Stomach (tissue), 9 donors: ENCODE results near the gene TANGO6. TPM values are rescaled to one million over a fixed set of nuclear protein-coding genes. Genes with fewer than 3 reads are reported as not detected.

Source experiments
- DNase-seq, 2 donors: peaks; one replicate each; pipeline versions ENCODE4 v3.0.0 to v3.0.0-alpha.2; 2013 to 2019
- H3K27ac ChIP-seq, 5 donors: fragments of 200-600 bp in 4 of 5; sonication (generic) in 4 of 5; one replicate each; pipeline ENCODE4 v1.5.1; 2013 to 2019; ENCODE audit warnings: mild to moderate bottlenecking in 1 of 5, moderate library complexity in 1 of 5
- H3K27me3 ChIP-seq, 3 donors: fragments of 200-600 bp; sonication (generic); one replicate each; pipeline ENCODE4 v1.5.1; 2017 to 2019; ENCODE audit warnings: mixed run types in 1 of 3
- H3K36me3 ChIP-seq, 4 donors: fragments of 200-600 bp; sonication (generic); 1 replicate in 3 of 4; 2 replicates in 1 of 4; pipeline ENCODE4 v1.5.1; 2016 to 2019
- H3K4me1 ChIP-seq, 4 donors: fragments of 200-600 bp; sonication (generic); one replicate each; pipeline ENCODE4 v1.5.1; 2016 to 2019
- H3K4me3 ChIP-seq, 4 donors: fragments of 200-600 bp; sonication (generic) in 3 of 4; one replicate each; pipeline ENCODE4 v1.5.1; 2016 to 2019; ENCODE audit warnings: mild to moderate bottlenecking in 1 of 4
- H3K9me3 ChIP-seq, 4 donors: fragments of 200-600 bp; sonication (generic); one replicate each; pipeline ENCODE4 v1.5.1; 2016 to 2019
- EP300 ChIP-seq: sonication (generic); formaldehyde crosslinking; IDR thresholded peaks from one replicate; pipeline ENCODE4 v1.6.1; 2017; ENCODE audit warnings: antibody characterized with exemption
- POLR2A ChIP-seq, 4 donors: fragments of 450-650 bp; IDR thresholded peaks; one replicate each; pipeline ENCODE4 v1.6.1; 2016; ENCODE audit warnings: antibody characterized with exemption in 4 of 4, control low read depth in 2 of 4, mild to moderate bottlenecking in 1 of 4, moderate library complexity in 1 of 4
- POLR2AphosphoS5 ChIP-seq, 3 donors: sonication (generic); formaldehyde crosslinking; IDR thresholded peaks; one replicate each; pipeline ENCODE4 v1.6.1; 2016; ENCODE audit warnings: antibody characterized with exemption in 3 of 3
- WGBS, 5 donors: extraction: QIAGEN DNeasy Blood & Tissue Kit in 3 of 5; methylation state at CpG; one replicate each; pipeline versions ENCODE4 v1.1.5 to v1.1.7; 2013 to 2018; 5-methylcytosine and 5-hydroxymethylcytosine counted together
- intact Hi-C: fragments of 100-400 bp; cut with DNase I; formaldehyde crosslinking; loops from one replicate; pipeline ENCODE4 v1.15.1; 2023; ENCODE audit warnings: low total_unique reads
- polyA plus RNA-seq, 3 donors: library from polyadenylated mRNA; stranded (reverse); fragments of 200-250 nt; gene quantifications; one replicate each; pipeline ENCODE4 v1.2.3, GENCODE V29; 2013
- total RNA-seq, 5 donors: library from RNA; depleted of rRNA; stranded (reverse); fragments of >200 nt; gene quantifications; one replicate each; pipeline versions ENCODE4 v1.1.0 to v1.2.3, GENCODE V29; 2014 to 2016
- TF ChIP-seq, protein P1 (sequence below), 7 experiments: fragments of 450-650 bp in 4 of 7; fragments of 200-600 bp in 3 of 7; sonication (generic) in 3 of 7; IDR thresholded peaks; one replicate each; pipeline ENCODE4 v1.5.1; 2016 to 2019; ENCODE audit warnings: antibody characterized with exemption in 7 of 7, control low read depth in 2 of 7, mild to moderate bottlenecking in 1 of 7
- donor health status: healthy with polysubstance abuse.
- donor health status: Bipolar disorder and iron deficiency.
- donor health status: healthy.

The TANGO6 gene
- total and polyA plus RNA-seq, 8 donors = 2.2 to 32.7 (median 11.4) TPM

DNA sequence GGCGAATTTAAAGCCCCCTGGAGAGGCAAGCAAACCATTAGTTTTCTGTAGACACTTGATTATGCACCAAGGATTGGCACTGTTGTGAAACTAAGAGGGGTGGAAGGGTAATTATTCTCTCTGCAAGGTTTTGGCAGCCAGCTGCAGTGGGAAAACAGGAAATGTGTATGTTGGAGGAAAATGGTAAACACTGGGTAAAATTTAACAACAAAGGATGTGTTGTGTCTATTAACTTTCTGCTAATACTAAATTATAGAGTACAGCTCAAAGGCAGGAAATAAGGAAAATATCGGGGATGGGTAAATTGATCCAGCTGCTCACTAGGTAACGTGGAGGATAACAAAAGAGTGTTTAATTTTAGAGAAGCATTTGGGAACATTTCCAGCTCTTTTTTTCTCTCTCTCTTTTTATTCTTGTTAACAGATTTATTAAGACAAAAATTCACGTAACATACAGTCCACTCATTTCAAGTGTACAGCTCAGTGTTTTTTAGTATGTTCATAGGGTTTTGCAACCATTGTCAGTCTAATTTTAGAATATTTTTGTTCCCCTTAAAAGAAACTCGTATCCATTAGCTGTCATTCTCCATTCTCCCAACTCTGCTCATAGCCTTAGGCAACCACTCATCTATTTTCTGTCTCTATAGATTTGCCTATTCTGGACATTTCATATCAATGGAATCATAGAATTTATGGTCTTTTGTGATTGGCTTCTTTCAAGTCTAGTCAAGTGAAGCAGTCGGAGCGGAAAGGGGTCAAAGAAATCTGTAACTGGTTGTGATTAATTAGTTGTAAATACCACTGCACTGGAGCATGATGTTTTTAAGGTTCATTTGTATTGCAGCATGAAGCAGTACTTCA lies 41.8 kb downstream of the TANGO6 start:
- WGBS, 5 donors = 51 to 61% (median 56%) methylated on average over 7 of the region's 7 CpGs
- Histone ChIP-seq H3K27ac (peak overlapping the region in 1 of 5 donors; percentile 27), H3K4me3 (no peak overlapping the region)

DNA sequence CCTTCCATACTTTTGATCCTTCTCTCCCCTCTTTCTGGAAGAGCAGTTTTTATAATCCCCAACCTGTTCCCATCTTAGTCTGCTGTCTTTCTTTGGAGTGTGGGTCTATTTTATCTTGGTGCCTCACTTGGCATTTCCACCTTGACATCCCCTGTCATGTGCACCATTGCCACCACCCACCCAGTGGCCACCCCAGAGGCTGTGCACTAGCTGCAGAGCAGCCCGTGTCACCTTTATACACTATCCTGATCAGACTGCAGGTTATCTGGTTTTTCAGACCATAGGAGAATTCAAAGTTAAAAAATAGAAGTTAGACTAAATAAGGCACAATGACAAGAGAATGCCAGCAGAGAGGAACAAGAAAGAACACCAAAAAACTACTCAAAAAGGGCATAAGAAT lies 43.8 kb downstream of the TANGO6 start:
- intact Hi-C loops = no loop called here
- no peak overlapping the region for H3K27ac ChIP-seq
- 83 to 93% (median 92%) methylated on average over 1 of the region's 1 CpG for WGBS, 5 donors
- TF ChIP-seq POLR2A (IDR thresholded peaks at IDR 0.05) = no peak
- TF ChIP-seq, protein P1, sequence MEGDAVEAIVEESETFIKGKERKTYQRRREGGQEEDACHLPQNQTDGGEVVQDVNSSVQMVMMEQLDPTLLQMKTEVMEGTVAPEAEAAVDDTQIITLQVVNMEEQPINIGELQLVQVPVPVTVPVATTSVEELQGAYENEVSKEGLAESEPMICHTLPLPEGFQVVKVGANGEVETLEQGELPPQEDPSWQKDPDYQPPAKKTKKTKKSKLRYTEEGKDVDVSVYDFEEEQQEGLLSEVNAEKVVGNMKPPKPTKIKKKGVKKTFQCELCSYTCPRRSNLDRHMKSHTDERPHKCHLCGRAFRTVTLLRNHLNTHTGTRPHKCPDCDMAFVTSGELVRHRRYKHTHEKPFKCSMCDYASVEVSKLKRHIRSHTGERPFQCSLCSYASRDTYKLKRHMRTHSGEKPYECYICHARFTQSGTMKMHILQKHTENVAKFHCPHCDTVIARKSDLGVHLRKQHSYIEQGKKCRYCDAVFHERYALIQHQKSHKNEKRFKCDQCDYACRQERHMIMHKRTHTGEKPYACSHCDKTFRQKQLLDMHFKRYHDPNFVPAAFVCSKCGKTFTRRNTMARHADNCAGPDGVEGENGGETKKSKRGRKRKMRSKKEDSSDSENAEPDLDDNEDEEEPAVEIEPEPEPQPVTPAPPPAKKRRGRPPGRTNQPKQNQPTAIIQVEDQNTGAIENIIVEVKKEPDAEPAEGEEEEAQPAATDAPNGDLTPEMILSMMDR (IDR thresholded peaks at IDR 0.05) = no peak
- TF ChIP-seq POLR2AphosphoS5 (IDR thresholded peaks at IDR 0.05) = no peak
- H3K9me3 ChIP-seq = no peaks in the 10 kb centered on the region
- H3K4me3 ChIP-seq = no peak overlapping the region
- no peak for DNase-seq
- H3K36me3 ChIP-seq = peaks cover 0 to 19% (median 10%) of the 10 kb centered on the region in 4 donors
- no peaks in the 10 kb centered on the region for H3K27me3 ChIP-seq
- H3K4me1 ChIP-seq = peaks cover 0 to 9% (median 3%) of the 10 kb centered on the region in 4 donors

More for the DNA sequence above, 41.8 kb downstream of the TANGO6 start:
- Histone ChIP-seq H3K4me1 (peaks cover 0 to 9% (median 3%) of the 10 kb centered on the region in 4 donors), H3K9me3 (no peaks in the 10 kb centered on the region), H3K36me3 (peaks cover 8 to 37% (median 28%) of the 10 kb centered on the region in 4 donors), H3K27me3 (no peaks in the 10 kb centered on the region)
- peak in 1 of 2 donors; percentile 17 for DNase-seq
- TF ChIP-seq POLR2A (IDR thresholded peaks at IDR 0.05) (no peak), EP300 (no peak), POLR2AphosphoS5 (IDR thresholded peaks at IDR 0.05) (no peak)
- TF ChIP-seq, protein P1 (IDR thresholded peaks at IDR 0.05) = no peak
- intact Hi-C loops = no loop called here

DNA sequence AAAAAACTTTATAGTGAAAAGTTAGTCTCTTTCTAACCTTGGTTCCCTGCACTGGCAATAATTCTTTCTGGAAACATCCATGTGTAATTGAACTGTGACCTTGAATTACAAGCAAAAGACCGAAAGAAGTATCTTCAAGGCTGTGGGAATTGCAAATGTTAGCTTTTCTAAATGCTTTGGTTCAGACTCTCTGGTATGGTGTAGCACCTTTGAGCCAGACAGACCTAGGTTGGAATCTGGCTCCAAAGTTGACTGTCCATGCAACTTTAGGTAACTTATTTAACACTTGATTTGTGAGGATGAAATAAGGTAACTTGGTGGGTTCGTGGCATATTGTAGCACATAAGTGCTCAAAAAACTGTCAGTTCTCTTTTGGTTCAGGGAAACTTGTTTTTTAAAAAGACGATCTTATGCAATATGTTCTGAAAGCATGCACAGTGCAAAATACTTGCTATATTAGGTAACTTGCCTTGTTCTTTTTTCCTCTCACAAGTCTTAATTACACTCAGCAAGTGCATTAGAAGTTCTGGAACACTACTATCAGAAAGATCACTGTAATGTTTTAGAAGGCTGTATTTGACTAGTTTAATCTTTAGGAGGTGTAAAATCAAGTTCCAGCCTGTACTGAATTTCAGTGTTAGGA lies 46.3 kb downstream of the TANGO6 start:
- TF ChIP-seq, protein P1 (IDR thresholded peaks at IDR 0.05) = no peak
- TF ChIP-seq POLR2A (IDR thresholded peaks at IDR 0.05) (no peak), EP300 (no peak), POLR2AphosphoS5 (IDR thresholded peaks at IDR 0.05) (no peak)
- Histone ChIP-seq H3K4me3 (no peak overlapping the region), H3K27me3 (no peaks in the 10 kb centered on the region), H3K4me1 (peaks cover 0 to 11% (median 6%) of the 10 kb centered on the region in 4 donors), H3K27ac (peak overlapping the region in 2 of 5 donors; percentile 20 to 33), H3K9me3 (no peaks in the 10 kb centered on the region), H3K36me3 (peaks cover 0 to 10% (median 6%) of the 10 kb centered on the region in 4 donors)
- 72 to 93% (median 83%) methylated on average over 3 of the region's 3 CpGs for WGBS, 5 donors
- intact Hi-C loops = no loop called here
- no peak for DNase-seq

DNA sequence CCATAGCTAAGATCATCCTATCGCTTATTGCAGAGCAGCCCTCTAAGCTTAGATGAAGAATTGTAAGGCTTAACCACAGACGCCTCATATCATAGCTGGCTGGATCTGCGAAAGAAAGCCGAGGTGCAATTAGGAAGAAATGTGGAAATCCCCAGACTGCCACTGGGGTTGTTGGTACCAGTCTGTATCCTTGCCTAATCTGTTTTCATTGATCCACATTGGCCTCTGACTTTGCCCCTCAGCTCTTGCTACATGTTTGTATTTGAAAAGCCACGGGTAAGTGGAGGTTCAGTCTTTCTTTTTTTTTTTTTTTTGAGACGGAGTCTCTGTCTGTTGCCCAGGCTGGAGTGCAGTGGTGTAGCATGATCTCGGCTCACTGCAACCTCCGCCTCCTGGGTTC lies 48.9 kb downstream of the TANGO6 start:
- intact Hi-C loops = no loop called here
- TF ChIP-seq, protein P1 (IDR thresholded peaks at IDR 0.05) = no peak
- no peak for TF ChIP-seq EP300
- TF ChIP-seq POLR2AphosphoS5 (IDR thresholded peaks at IDR 0.05) = no peak
- TF ChIP-seq POLR2A (IDR thresholded peaks at IDR 0.05) = no peak
- 74 to 95% (median 89%) methylated on average over 8 of the region's 8 CpGs for WGBS, 5 donors

More for the DNA sequence above, 48.9 kb downstream of the TANGO6 start:
- no peak for DNase-seq
- H3K36me3 ChIP-seq = peaks cover 0 to 10% (median 6%) of the 10 kb centered on the region in 4 donors
- no peak overlapping the region for H3K27ac ChIP-seq
- no peaks in the 10 kb centered on the region for H3K9me3 ChIP-seq
- H3K27me3 ChIP-seq = no peaks in the 10 kb centered on the region
- H3K4me3 ChIP-seq = no peak overlapping the region
- H3K4me1 ChIP-seq = peaks cover 0 to 9% (median 2%) of the 10 kb centered on the region in 4 donors
